Measurements from ENCODE around the gene NFYC. TPM values are rescaled to one million over a fixed set of nuclear protein-coding genes. Genes with fewer than 3 reads are reported as not detected.

NFYC gene
- total and polyA plus RNA-seq, 2 of the 8 experiments (the other 6 are each of a cell fraction or from before 2014, with no cell fraction given), result 54.1 to 124 TPM

DNA sequence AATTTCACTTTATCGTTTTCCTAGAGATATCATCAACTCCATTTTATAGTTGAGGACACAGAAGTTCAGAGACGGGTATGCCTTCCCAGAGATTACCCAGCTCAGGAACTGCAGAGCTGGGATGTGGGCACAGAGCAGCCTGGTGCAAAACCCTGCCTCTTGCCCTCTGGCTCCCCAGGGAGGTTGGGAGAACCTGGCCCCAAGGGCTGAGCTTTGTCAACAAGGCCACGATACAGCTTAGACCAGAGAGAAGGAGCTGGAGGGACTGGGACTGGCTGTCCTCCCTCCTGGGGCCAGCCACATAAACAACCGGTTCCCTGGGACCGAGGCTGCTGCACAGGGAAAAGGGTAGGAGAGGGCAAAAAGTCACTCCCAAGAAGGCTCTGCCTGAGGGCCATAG, 29.8 kb upstream of the NFYC start (continued):
- TF ChIP-seq RNF2 (IDR thresholded peaks at IDR 0.05; ENCODE audit: borderline replicate concordance, low read depth, low read length, missing control alignments, poor library complexity, severe bottlenecking) (no peak), GABPA (IDR thresholded peaks at IDR 0.05; ENCODE audit: borderline replicate concordance, insufficient read depth, low read length) (no peak), EZH2 (IDR thresholded peaks at IDR 0.05; ENCODE audit: low read depth, low read length, severe bottlenecking) (no peak)
- TF ChIP-seq, protein P1, sequence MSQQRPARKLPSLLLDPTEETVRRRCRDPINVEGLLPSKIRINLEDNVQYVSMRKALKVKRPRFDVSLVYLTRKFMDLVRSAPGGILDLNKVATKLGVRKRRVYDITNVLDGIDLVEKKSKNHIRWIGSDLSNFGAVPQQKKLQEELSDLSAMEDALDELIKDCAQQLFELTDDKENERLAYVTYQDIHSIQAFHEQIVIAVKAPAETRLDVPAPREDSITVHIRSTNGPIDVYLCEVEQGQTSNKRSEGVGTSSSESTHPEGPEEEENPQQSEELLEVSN (IDR thresholded peaks at IDR 0.05), result no peak
